ENCODE results near the gene NRXN3.
"Not testable (repeated sequence)": the region's sequence is repeated elsewhere in the genome, so short reads cannot be mapped to it uniquely, and the experiment has no call there.

Gene NRXN3

GRCh38 chr14:79101388-79101787 is 931.2 kb downstream of the NRXN3 start:
- TF ChIP-seq CTCF (IDR thresholded peaks at IDR 0.05; ENCODE audit: insufficient read depth, low read length, poor library complexity, severe bottlenecking) (no peak), EZH2phosphoT487 (conservative IDR thresholded peaks at IDR 0.05; ENCODE audit: low read length) (no peak)

DNA sequence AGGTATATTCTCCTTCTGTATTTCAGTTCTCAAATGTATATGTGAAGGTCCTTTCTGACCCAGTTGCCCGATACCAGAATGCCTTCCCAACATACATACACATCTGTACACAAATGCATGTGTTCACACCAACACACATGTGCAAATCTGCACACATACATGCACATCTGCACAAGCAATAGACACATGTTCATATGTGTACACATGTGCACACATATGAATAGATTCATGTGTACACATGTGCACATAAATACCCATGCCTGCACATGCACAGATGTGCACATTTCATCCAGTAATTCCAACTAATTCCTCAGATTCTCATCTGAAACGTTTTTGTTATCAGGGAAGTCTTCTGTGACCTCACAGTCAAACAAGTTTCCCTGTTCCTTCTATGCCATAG is 933.6 kb downstream of the NRXN3 start:
- no peaks in the 10 kb centered on the region for H3K27me3 ChIP-seq (ENCODE audit: low read length)
- no peak for TF ChIP-seq CTCF (IDR thresholded peaks at IDR 0.05; ENCODE audit: insufficient read depth, low read length, poor library complexity, severe bottlenecking)
- TF ChIP-seq EZH2phosphoT487 (conservative IDR thresholded peaks at IDR 0.05; ENCODE audit: low read length), result no peak
- no peaks in the 10 kb centered on the region for H4K20me1 ChIP-seq (ENCODE audit: low read depth, low read length)
- no peaks in the 10 kb centered on the region for H3K36me3 ChIP-seq (ENCODE audit: low read length)
- no peak overlapping the region for H3K9ac ChIP-seq (ENCODE audit: low read length)
- no peaks in the 10 kb centered on the region for H3K9me3 ChIP-seq (ENCODE audit: insufficient read depth, low read length)
- H2AFZ ChIP-seq (ENCODE audit: low read depth, low read length, severe bottlenecking), result no peak overlapping the region
- no peak overlapping the region for H3K27ac ChIP-seq (ENCODE audit: low read depth, low read length)
- H3F3A ChIP-seq (ENCODE audit: insufficient read depth), result no peaks in the 10 kb centered on the region
- H3K4me2 ChIP-seq (ENCODE audit: low read depth, low read length, poor library complexity, severe bottlenecking), result no peak overlapping the region
- H3K4me3 ChIP-seq (ENCODE audit: insufficient read depth, low read length, poor library complexity, severe bottlenecking), result no peak overlapping the region
- H3K79me2 ChIP-seq (ENCODE audit: insufficient read depth, low read length), result no peaks in the 10 kb centered on the region
- no peaks in the 10 kb centered on the region for H3K9me2 ChIP-seq (replicated peaks; ENCODE audit: insufficient read depth, low read length)

More at GRCh38 chr14:79101388-79101787, 931.2 kb downstream of the NRXN3 start:
- Histone ChIP-seq H3K27ac (ENCODE audit: low read depth, low read length) (no peak overlapping the region), H3K79me2 (ENCODE audit: insufficient read depth, low read length) (no peaks in the 10 kb centered on the region), H3F3A (ENCODE audit: insufficient read depth) (no peaks in the 10 kb centered on the region), H2AFZ (ENCODE audit: low read depth, low read length, severe bottlenecking) (no peak overlapping the region), H3K9me3 (ENCODE audit: insufficient read depth, low read length) (no peaks in the 10 kb centered on the region), H4K20me1 (ENCODE audit: low read depth, low read length) (no peaks in the 10 kb centered on the region), H3K9ac (ENCODE audit: low read length) (no peak overlapping the region), H3K27me3 (ENCODE audit: low read length) (no peaks in the 10 kb centered on the region), H3K9me2 (replicated peaks; ENCODE audit: insufficient read depth, low read length) (no peaks in the 10 kb centered on the region), H3K4me3 (ENCODE audit: insufficient read depth, low read length, poor library complexity, severe bottlenecking) (no peak overlapping the region), H3K36me3 (ENCODE audit: low read length) (no peaks in the 10 kb centered on the region), H3K4me2 (ENCODE audit: low read depth, low read length, poor library complexity, severe bottlenecking) (no peak overlapping the region)

DNA sequence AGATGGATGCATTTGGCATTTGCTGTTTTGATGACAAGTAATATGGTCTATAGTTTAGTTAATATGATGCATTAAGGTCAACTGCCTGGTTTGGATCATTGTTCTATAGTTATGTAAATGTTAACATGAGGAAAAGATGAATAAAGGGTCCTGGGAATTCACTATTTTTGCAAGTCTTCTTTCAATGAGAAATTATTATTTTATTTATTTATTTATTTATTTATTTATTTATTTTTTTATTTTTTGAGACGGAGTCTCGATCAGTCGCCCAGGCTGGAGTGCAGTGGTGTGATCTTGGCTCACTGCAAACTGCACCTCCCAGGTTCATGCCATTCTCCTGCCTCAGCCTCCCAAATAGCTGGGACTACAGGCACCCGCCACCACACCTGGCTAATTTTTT is 940.4 kb downstream of the NRXN3 start:
- H3K9me2 ChIP-seq (replicated peaks; ENCODE audit: insufficient read depth, low read length); H4K20me1 ChIP-seq (ENCODE audit: low read depth, low read length); H3K27ac ChIP-seq (ENCODE audit: low read depth, low read length); H3K27me3 ChIP-seq (ENCODE audit: low read length); H3F3A ChIP-seq (ENCODE audit: insufficient read depth); H3K4me3 ChIP-seq (ENCODE audit: insufficient read depth, low read length, poor library complexity, severe bottlenecking); H3K9ac ChIP-seq (ENCODE audit: low read length); H3K9me3 ChIP-seq (ENCODE audit: insufficient read depth, low read length); H3K4me2 ChIP-seq (ENCODE audit: low read depth, low read length, poor library complexity, severe bottlenecking); H3K79me2 ChIP-seq (ENCODE audit: insufficient read depth, low read length); H2AFZ ChIP-seq (ENCODE audit: low read depth, low read length, severe bottlenecking); H3K36me3 ChIP-seq (ENCODE audit: low read length): not testable (repeated sequence)

DNA sequence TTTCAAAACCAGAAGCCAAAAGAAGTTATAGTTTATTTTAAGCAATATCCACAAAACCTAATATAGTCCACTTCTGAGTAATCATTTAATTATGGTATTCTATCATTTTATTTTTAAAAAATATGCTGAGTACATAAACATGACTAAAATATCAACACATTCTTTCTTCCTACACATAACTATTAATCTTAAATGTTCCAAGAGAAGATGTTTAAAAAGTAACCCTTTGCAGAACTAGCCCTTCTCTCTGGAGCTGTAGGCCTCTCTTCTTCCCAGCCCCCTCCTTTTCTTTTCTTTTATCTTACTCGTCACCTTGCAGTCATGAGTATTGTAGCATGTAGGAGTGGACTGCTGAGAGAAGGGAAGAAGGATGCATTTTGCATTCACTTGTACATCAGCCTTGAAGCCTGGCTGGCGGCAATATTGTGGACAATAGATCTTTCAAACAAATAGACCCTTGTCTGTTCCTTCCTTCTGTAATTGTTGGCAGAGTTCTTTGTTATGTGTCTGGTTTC is 941.9 kb downstream of the NRXN3 start:
- no peak overlapping the region for H3K9ac ChIP-seq (ENCODE audit: low read length)
- no peaks in the 10 kb centered on the region for H3K79me2 ChIP-seq (ENCODE audit: insufficient read depth, low read length)
- H3K36me3 ChIP-seq (ENCODE audit: low read length), result no peaks in the 10 kb centered on the region
- no peaks in the 10 kb centered on the region for H4K20me1 ChIP-seq (ENCODE audit: low read depth, low read length)
- no peaks in the 10 kb centered on the region for H3K9me3 ChIP-seq (ENCODE audit: insufficient read depth, low read length)
- no peaks in the 10 kb centered on the region for H3F3A ChIP-seq (ENCODE audit: insufficient read depth)
- no peaks in the 10 kb centered on the region for H3K27me3 ChIP-seq (ENCODE audit: low read length)
- TF ChIP-seq CTCF (IDR thresholded peaks at IDR 0.05; ENCODE audit: insufficient read depth, low read length, poor library complexity, severe bottlenecking) (no peak), EZH2phosphoT487 (conservative IDR thresholded peaks at IDR 0.05; ENCODE audit: low read length) (no peak)
- H3K4me3 ChIP-seq (ENCODE audit: insufficient read depth, low read length, poor library complexity, severe bottlenecking), result no peak overlapping the region
- no peak overlapping the region for H2AFZ ChIP-seq (ENCODE audit: low read depth, low read length, severe bottlenecking)
- no peaks in the 10 kb centered on the region for H3K9me2 ChIP-seq (replicated peaks; ENCODE audit: insufficient read depth, low read length)
- no peak overlapping the region for H3K4me2 ChIP-seq (ENCODE audit: low read depth, low read length, poor library complexity, severe bottlenecking)
- H3K27ac ChIP-seq (ENCODE audit: low read depth, low read length), result no peak overlapping the region
